ENCODE data around the gene BNC2. TPM values are rescaled to one million over a fixed set of nuclear protein-coding genes. Genes with fewer than 3 reads are reported as not detected.

The BNC2 gene
- total RNA-seq, 1 experiment from 2014 or later, result 2.9 TPM

- no peak overlapping the region for H3K4me2 ChIP-seq
- H3K9me2 ChIP-seq (ENCODE audit: insufficient read depth), result no peaks in the 10 kb centered on the region
- H3F3A ChIP-seq (ENCODE audit: insufficient read depth, low read depth), result peaks cover 6% of the 10 kb centered on the region; the same call in 1 of the 2 replicates
- H3K27ac ChIP-seq, result no peak overlapping the region
- no peak overlapping the region for H3K4me3 ChIP-seq
- H4K20me1 ChIP-seq (ENCODE audit: insufficient read depth), result no peaks in the 10 kb centered on the region
- no peaks in the 10 kb centered on the region for H3K79me2 ChIP-seq (ENCODE audit: low read depth)
- H3K36me3 ChIP-seq (ENCODE audit: low read depth), result no peaks in the 10 kb centered on the region
- no peaks in the 10 kb centered on the region for H3K27me3 ChIP-seq (ENCODE audit: insufficient read depth, low read depth)
- no peaks in the 10 kb centered on the region for H3K9me3 ChIP-seq (ENCODE audit: insufficient read depth, low read depth)
- ChIA-PET POLR2A (ENCODE audit: unreplicated experiment) (no interaction called here), CTCF (no interaction called here)
- no peak for DNase-seq
- no TSS peak for BruUV-seq (replicated peaks)
- TF ChIP-seq EZH2 (IDR thresholded peaks at IDR 0.05; ENCODE audit: low read depth), result no peak
- TF ChIP-seq, protein P1, sequence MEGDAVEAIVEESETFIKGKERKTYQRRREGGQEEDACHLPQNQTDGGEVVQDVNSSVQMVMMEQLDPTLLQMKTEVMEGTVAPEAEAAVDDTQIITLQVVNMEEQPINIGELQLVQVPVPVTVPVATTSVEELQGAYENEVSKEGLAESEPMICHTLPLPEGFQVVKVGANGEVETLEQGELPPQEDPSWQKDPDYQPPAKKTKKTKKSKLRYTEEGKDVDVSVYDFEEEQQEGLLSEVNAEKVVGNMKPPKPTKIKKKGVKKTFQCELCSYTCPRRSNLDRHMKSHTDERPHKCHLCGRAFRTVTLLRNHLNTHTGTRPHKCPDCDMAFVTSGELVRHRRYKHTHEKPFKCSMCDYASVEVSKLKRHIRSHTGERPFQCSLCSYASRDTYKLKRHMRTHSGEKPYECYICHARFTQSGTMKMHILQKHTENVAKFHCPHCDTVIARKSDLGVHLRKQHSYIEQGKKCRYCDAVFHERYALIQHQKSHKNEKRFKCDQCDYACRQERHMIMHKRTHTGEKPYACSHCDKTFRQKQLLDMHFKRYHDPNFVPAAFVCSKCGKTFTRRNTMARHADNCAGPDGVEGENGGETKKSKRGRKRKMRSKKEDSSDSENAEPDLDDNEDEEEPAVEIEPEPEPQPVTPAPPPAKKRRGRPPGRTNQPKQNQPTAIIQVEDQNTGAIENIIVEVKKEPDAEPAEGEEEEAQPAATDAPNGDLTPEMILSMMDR (conservative IDR thresholded peaks at IDR 0.05), result no peak
- intact Hi-C loops (cut with micrococcal nuclease; ENCODE audit: unreplicated experiment), result loop anchor here (10.0 kb wide), 2 partner anchors 297 to 847 kb away; no protein-coding TSS in a partner anchor
- H2AFZ ChIP-seq, result no peak overlapping the region
- peaks cover 15% of the 10 kb centered on the region for H3K4me1 ChIP-seq (replicated peaks; ENCODE audit: insufficient read depth)
Observed at GRCh38 chr9:16721972-16722371, 148.5 kb downstream of the BNC2 start.

GRCh38 chr9:16720386-16720785 lies 150.1 kb downstream of the BNC2 start:
- no peak overlapping the region for H3K4me2 ChIP-seq
- POLR2A ChIA-PET (ENCODE audit: unreplicated experiment), result no interaction called here
- no peaks in the 10 kb centered on the region for H4K20me1 ChIP-seq (ENCODE audit: insufficient read depth)
- H2AFZ ChIP-seq, result no peak overlapping the region
- no TSS peak for BruUV-seq (replicated peaks)
- intact Hi-C loops (cut with micrococcal nuclease; ENCODE audit: unreplicated experiment), result loop anchor here (10.0 kb wide), 2 partner anchors 296 to 846 kb away; no protein-coding TSS in a partner anchor
- H3K4me3 ChIP-seq, result no peak overlapping the region
- no peaks in the 10 kb centered on the region for H3K36me3 ChIP-seq (ENCODE audit: low read depth)
- peaks cover 7% of the 10 kb centered on the region; the same call in 1 of the 2 replicates for H3K4me1 ChIP-seq (replicated peaks; ENCODE audit: insufficient read depth)
- no peaks in the 10 kb centered on the region for H3K9me2 ChIP-seq (ENCODE audit: insufficient read depth)
- no peaks in the 10 kb centered on the region for H3K9me3 ChIP-seq (ENCODE audit: insufficient read depth, low read depth)
- TF ChIP-seq, protein P1 (conservative IDR thresholded peaks at IDR 0.05), result no peak
- no peak for TF ChIP-seq EZH2 (IDR thresholded peaks at IDR 0.05; ENCODE audit: low read depth)
- H3F3A ChIP-seq (ENCODE audit: insufficient read depth, low read depth), result no peaks in the 10 kb centered on the region; the same call in 1 of the 2 replicates
- no peak for DNase-seq
- no peaks in the 10 kb centered on the region for H3K27me3 ChIP-seq (ENCODE audit: insufficient read depth, low read depth)
- H3K27ac ChIP-seq, result no peak overlapping the region
- CTCF ChIA-PET, result no interaction called here
- H3K79me2 ChIP-seq (ENCODE audit: low read depth), result no peaks in the 10 kb centered on the region

GRCh38 chr9:16719921-16720320 lies 150.5 kb downstream of the BNC2 start:
- Histone ChIP-seq H3K4me3 (no peak overlapping the region), H3K27ac (no peak overlapping the region), H3K4me2 (no peak overlapping the region), H3K9me3 (ENCODE audit: insufficient read depth, low read depth) (no peaks in the 10 kb centered on the region), H3K79me2 (ENCODE audit: low read depth) (no peaks in the 10 kb centered on the region), H2AFZ (no peak overlapping the region), H3K36me3 (ENCODE audit: low read depth) (no peaks in the 10 kb centered on the region), H3F3A (ENCODE audit: insufficient read depth, low read depth) (no peaks in the 10 kb centered on the region; the same call in 1 of the 2 replicates), H4K20me1 (ENCODE audit: insufficient read depth) (no peaks in the 10 kb centered on the region), H3K27me3 (ENCODE audit: insufficient read depth, low read depth) (no peaks in the 10 kb centered on the region), H3K4me1 (replicated peaks; ENCODE audit: insufficient read depth) (peaks cover 3% of the 10 kb centered on the region; the same call in 1 of the 2 replicates), H3K9me2 (ENCODE audit: insufficient read depth) (no peaks in the 10 kb centered on the region)
- ChIA-PET POLR2A (ENCODE audit: unreplicated experiment) (no interaction called here), CTCF (no interaction called here)
- no TSS peak for BruUV-seq (replicated peaks)
- intact Hi-C loops (cut with micrococcal nuclease; ENCODE audit: unreplicated experiment), result loop anchor here (10.0 kb wide), 2 partner anchors 295 to 845 kb away; no protein-coding TSS in a partner anchor
- no peak for TF ChIP-seq EZH2 (IDR thresholded peaks at IDR 0.05; ENCODE audit: low read depth)
- no peak for DNase-seq

DNA sequence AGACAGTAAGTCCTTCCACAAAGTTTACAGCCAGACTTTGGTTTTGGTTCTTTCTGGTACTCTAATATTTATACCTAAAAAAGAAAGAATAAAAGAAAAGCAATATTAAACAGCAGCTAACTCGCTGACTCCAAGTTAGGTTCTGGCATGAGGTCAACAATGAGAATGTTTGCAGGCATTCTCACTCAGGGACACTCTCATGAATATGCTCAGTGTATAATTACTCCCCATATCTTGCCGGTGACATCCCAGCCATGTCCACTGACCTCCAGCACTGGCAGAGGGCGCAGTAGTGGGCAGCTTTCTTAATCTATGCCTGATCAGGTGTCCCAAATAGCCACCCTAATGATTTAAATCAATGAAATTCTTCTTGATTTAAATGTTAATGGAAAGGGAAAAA lies 151.5 kb downstream of the BNC2 start:
- POLR2A ChIA-PET (ENCODE audit: unreplicated experiment), result no interaction called here
- BruUV-seq (replicated peaks), result no TSS peak
- no peaks in the 10 kb centered on the region for H3K27me3 ChIP-seq (ENCODE audit: insufficient read depth, low read depth)
- no peaks in the 10 kb centered on the region for H3K36me3 ChIP-seq (ENCODE audit: low read depth)
- no peak overlapping the region for H2AFZ ChIP-seq
- H3K9me3 ChIP-seq (ENCODE audit: insufficient read depth, low read depth), result no peaks in the 10 kb centered on the region
- intact Hi-C loops (cut with micrococcal nuclease; ENCODE audit: unreplicated experiment), result no loop called here
- H3K79me2 ChIP-seq (ENCODE audit: low read depth), result no peaks in the 10 kb centered on the region
- no peak overlapping the region for H3K4me3 ChIP-seq
- H3K9me2 ChIP-seq (ENCODE audit: insufficient read depth), result no peaks in the 10 kb centered on the region
- no peaks in the 10 kb centered on the region for H4K20me1 ChIP-seq (ENCODE audit: insufficient read depth)
- CTCF ChIA-PET, result no interaction called here
- TF ChIP-seq, protein P1 (conservative IDR thresholded peaks at IDR 0.05), result no peak
- no peak for TF ChIP-seq EZH2 (IDR thresholded peaks at IDR 0.05; ENCODE audit: low read depth)
- H3K27ac ChIP-seq, result no peak overlapping the region
- no peak for DNase-seq
- H3F3A ChIP-seq (ENCODE audit: insufficient read depth, low read depth), result no peaks in the 10 kb centered on the region; the same call in 1 of the 2 replicates
- no peak overlapping the region for H3K4me2 ChIP-seq
- H3K4me1 ChIP-seq (replicated peaks; ENCODE audit: insufficient read depth), result no peaks in the 10 kb centered on the region

Measured in PC-9 (cell line).